HEK293 (cell line): Measurements from ENCODE around the gene LAMA5.

Experiments used
- CTCF ChIA-PET: fragments of 350-600 bp; formaldehyde crosslinking; extraction: SDS; loops from one replicate; lab custom pipeline; 2021; ENCODE audit warnings: antibody characterized with exemption; lab: Yijun Ruan, JAX
- POLR2A ChIA-PET: fragments of 300-600 bp; formaldehyde crosslinking; extraction: SDS; loops from one replicate; lab custom pipeline; 2020; ENCODE audit warnings: antibody characterized with exemption, inconsistent platforms; lab: Yijun Ruan, JAX
- H3K27ac ChIP-seq: fragments of 200-500 bp; sonication (Bioruptor generic); 2 replicates; pipeline ENCODE4 v1.5.1; 2014; ENCODE audit warnings: low read depth, low read length, control low read depth, inconsistent platforms; ENCODE audit errors: extremely low read depth
- H3K36me3 ChIP-seq, 2 experiments: fragments of 200-500 bp in 1 of 2; sonication (Bioruptor generic) in 1 of 2; 1 replicate in 1 of 2; 2 replicates in 1 of 2; pipeline ENCODE4 v1.5.1; 2014 to 2017; ENCODE audit warnings: inconsistent platforms in 2 of 2, low read length in 2 of 2; ENCODE audit not compliant: control insufficient read depth in 2 of 2, insufficient read depth in 1 of 2
- H3K4me1 ChIP-seq: fragments of 200-500 bp; sonication (Bioruptor generic); 2 replicates; pipeline ENCODE4 v1.5.1; 2014; ENCODE audit warnings: mild to moderate bottlenecking, low read length, inconsistent platforms; ENCODE audit not compliant: control insufficient read depth, insufficient read depth
- H3K4me3 ChIP-seq: 2 replicates; pipeline ENCODE4 v1.5.1; 2011; ENCODE audit warnings: low read depth, mild to moderate bottlenecking, control low read depth, low read length, moderate library complexity
- H3K9me3 ChIP-seq: fragments of 200-500 bp; sonication (Bioruptor generic); 2 replicates; pipeline ENCODE4 v1.5.1; 2014; ENCODE audit warnings: low read depth, low read length, inconsistent platforms; ENCODE audit not compliant: control insufficient read depth, insufficient read depth
- BCL11B ChIP-seq: fragments of 450-650 bp; formaldehyde crosslinking; IDR thresholded peaks from 2 replicates; pipeline ENCODE4 v1.5.1; 2016; ENCODE audit warnings: low read depth, missing biosample characterization, missing genetic modification characterization
- HOXD13 ChIP-seq: sonication (generic); formaldehyde crosslinking; IDR thresholded peaks from 2 replicates; pipeline ENCODE4 v1.8.0; 2022; ENCODE audit warnings: missing genetic modification reagents, borderline replicate concordance
- KLF17 ChIP-seq: fragments of 450-650 bp; formaldehyde crosslinking; IDR thresholded peaks from 2 replicates; pipeline ENCODE4 v1.5.1; 2016; ENCODE audit warnings: missing biosample characterization, missing genetic modification characterization
- MEIS1 ChIP-seq: sonication (generic); formaldehyde crosslinking; IDR thresholded peaks from 2 replicates; pipeline ENCODE4 v1.8.1; 2022; ENCODE audit warnings: missing genetic modification reagents, mild to moderate bottlenecking, borderline replicate concordance
- ZBTB17 ChIP-seq: fragments of 450-650 bp; formaldehyde crosslinking; IDR thresholded peaks from 2 replicates; pipeline ENCODE4 v1.5.1; 2016; ENCODE audit warnings: missing biosample characterization, missing genetic modification characterization
- ZBTB20 ChIP-seq: fragments of 450-650 bp; formaldehyde crosslinking; IDR thresholded peaks from 2 replicates; pipeline ENCODE4 v1.5.1; 2016; ENCODE audit warnings: missing biosample characterization, missing genetic modification characterization
- ZBTB48 ChIP-seq: fragments of 450-650 bp; formaldehyde crosslinking; IDR thresholded peaks from 2 replicates; pipeline ENCODE4 v1.5.1; 2016; ENCODE audit warnings: missing biosample characterization, missing genetic modification characterization
- ZIC2 ChIP-seq: fragments of 450-650 bp; formaldehyde crosslinking; IDR thresholded peaks from 2 replicates; pipeline ENCODE4 v1.5.1; 2016; ENCODE audit warnings: missing biosample characterization, missing genetic modification characterization
- ZNF112 ChIP-seq: fragments of 450-650 bp; formaldehyde crosslinking; IDR thresholded peaks from 2 replicates; pipeline ENCODE4 v1.5.0; 2017; ENCODE audit warnings: missing biosample characterization, missing genetic modification characterization
- ZNF140 ChIP-seq: fragments of 450-650 bp; formaldehyde crosslinking; IDR thresholded peaks from 2 replicates; pipeline ENCODE4 v1.5.1; 2016; ENCODE audit warnings: missing biosample characterization, missing genetic modification characterization
- ZNF16 ChIP-seq: fragments of 450-650 bp; formaldehyde crosslinking; IDR thresholded peaks from 2 replicates; pipeline ENCODE4 v1.5.1; 2016; ENCODE audit warnings: low read depth, missing biosample characterization, missing genetic modification characterization
- ZNF223 ChIP-seq: fragments of 450-650 bp; formaldehyde crosslinking; IDR thresholded peaks from 2 replicates; pipeline ENCODE4 v1.5.1; 2016; ENCODE audit warnings: missing biosample characterization, missing genetic modification characterization
- ZNF24 ChIP-seq: fragments of 450-650 bp; formaldehyde crosslinking; IDR thresholded peaks from 2 replicates; pipeline ENCODE4 v1.5.1; 2016; ENCODE audit warnings: missing biosample characterization, missing genetic modification characterization
- ZNF335 ChIP-seq: fragments of 450-650 bp; formaldehyde crosslinking; conservative IDR thresholded peaks from 2 replicates; pipeline ENCODE4 v1.5.1; 2016; ENCODE audit warnings: missing biosample characterization, missing genetic modification characterization
- ZNF341 ChIP-seq: fragments of 450-650 bp; formaldehyde crosslinking; IDR thresholded peaks from 2 replicates; pipeline ENCODE4; 2016; ENCODE audit warnings: low read depth, missing biosample characterization, missing genetic modification characterization
- ZNF423 ChIP-seq: fragments of 450-650 bp; formaldehyde crosslinking; IDR thresholded peaks from 2 replicates; pipeline ENCODE4 v1.5.1; 2016; ENCODE audit warnings: missing biosample characterization, missing genetic modification characterization
- ZNF473 ChIP-seq: fragments of 450-650 bp; formaldehyde crosslinking; IDR thresholded peaks from 2 replicates; pipeline ENCODE4 v1.5.1; 2017; ENCODE audit warnings: missing biosample characterization, missing genetic modification characterization
- ZNF521 ChIP-seq: fragments of 450-650 bp; formaldehyde crosslinking; IDR thresholded peaks from 2 replicates; pipeline ENCODE4 v1.5.1; 2017; ENCODE audit warnings: missing biosample characterization, mild to moderate bottlenecking, missing genetic modification characterization
- ZNF561 ChIP-seq: fragments of 450-650 bp; IDR thresholded peaks from 2 replicates; pipeline ENCODE4 v1.5.1; 2018; ENCODE audit warnings: missing biosample characterization, missing genetic modification characterization, borderline replicate concordance
- ZNF621 ChIP-seq: fragments of 450-650 bp; formaldehyde crosslinking; IDR thresholded peaks from 2 replicates; pipeline ENCODE4 v1.5.1; 2017; ENCODE audit warnings: missing biosample characterization, missing genetic modification characterization
- ZNF624 ChIP-seq: fragments of 450-650 bp; formaldehyde crosslinking; IDR thresholded peaks from 2 replicates; pipeline ENCODE4 v1.5.1; 2017; ENCODE audit warnings: missing biosample characterization, missing genetic modification characterization
- ZSCAN18 ChIP-seq: fragments of 450-650 bp; formaldehyde crosslinking; IDR thresholded peaks from 2 replicates; pipeline ENCODE4 v1.5.1; 2016; ENCODE audit warnings: missing biosample characterization, missing genetic modification characterization
- TF ChIP-seq, protein P1 (sequence below): fragments of 450-650 bp; formaldehyde crosslinking; IDR thresholded peaks from 2 replicates; pipeline ENCODE4 v1.5.0; 2017; ENCODE audit warnings: missing biosample characterization, missing genetic modification characterization, borderline replicate concordance
- TF ChIP-seq, protein P2 (sequence below): fragments of 450-650 bp; formaldehyde crosslinking; IDR thresholded peaks from 2 replicates; pipeline ENCODE4 v1.5.1; 2016; ENCODE audit warnings: missing biosample characterization, missing genetic modification characterization
- TF ChIP-seq, protein P3 (sequence below): fragments of 450-650 bp; IDR thresholded peaks from 2 replicates; pipeline ENCODE4 v1.5.1; 2018; ENCODE audit warnings: missing biosample characterization, mild to moderate bottlenecking, missing genetic modification characterization
- TF ChIP-seq, protein P4 (sequence below): fragments of 450-650 bp; formaldehyde crosslinking; IDR thresholded peaks from 2 replicates; pipeline ENCODE4 v1.5.1; 2017; ENCODE audit warnings: missing biosample characterization, missing genetic modification characterization

Gene LAMA5

GRCh38 chr20:62408055-62408454 lies 40.9 kb upstream of the LAMA5 start (continued):
- TF ChIP-seq MEIS1 (CRISPR knock-in tag) = no peak
- TF ChIP-seq ZSCAN18 (tag by site-specific recombination) = no peak

GRCh38 chr20:62407221-62407992 lies 40.3 kb upstream of the LAMA5 start, which contains the start of gene CABLES2:
Gene CABLES2 (minus strand): TSS chr20:62407285. CDS start chr20:62407276, 9 bp downstream.
- peaks cover 6% of the 10 kb centered on the region; the same call in 1 of the 2 replicates for H3K4me1 ChIP-seq
- H3K27ac ChIP-seq = peak within 1 kb of the TSS; percentile 81
- POLR2A ChIA-PET = interaction anchor here (0.6 to 0.7 kb wide), 4 partner anchors 21 to 106 kb away, joined by 3 read pairs; partner anchors contain the start of genes ADRM1 and RPS21
- H3K4me3 ChIP-seq = peak within 1 kb of the TSS; percentile 57
- no peaks in the 10 kb centered on the region for H3K9me3 ChIP-seq
- CTCF ChIA-PET = interaction anchor here (0.7 kb wide), 1 partner anchor 385 kb away, joined by 3 read pairs; no protein-coding TSS in a partner anchor
- peaks cover 0 to 27% of the 10 kb centered on the region in 2 experiments; a peak in 1 of 3 replicates for H3K36me3 ChIP-seq
- TF ChIP-seq ZNF112 (tag by site-specific recombination) (no peak), ZNF24 (peak; percentile 79; the same call in 1 of the 2 replicates), ZNF140 (no peak), ZNF16 (tag by site-specific recombination) (no peak), ZNF473 (tag by site-specific recombination) (no peak), ZBTB48 (tag by site-specific recombination) (peak; percentile 90), BCL11B (no peak), ZNF423 (tag by site-specific recombination) (peak; percentile 83), HOXD13 (CRISPR knock-in tag) (no peak), ZBTB17 (peak; percentile 81), ZNF521 (tag by site-specific recombination) (no peak), ZNF335 (tag by site-specific recombination) (peak; percentile 93), ZNF341 (peak; percentile 49; the same call in 1 of the 2 replicates), ZNF621 (tag by site-specific recombination) (no peak), ZNF223 (no peak), ZNF624 (tag by site-specific recombination) (no peak), ZNF561 (tag by site-specific recombination) (peak; percentile 99), ZBTB20 (peak; percentile 51; the same call in 1 of the 2 replicates), KLF17 (tag by site-specific recombination) (peak; percentile 98), ZIC2 (tag by site-specific recombination) (peak; percentile 93)
- TF ChIP-seq, protein P1, sequence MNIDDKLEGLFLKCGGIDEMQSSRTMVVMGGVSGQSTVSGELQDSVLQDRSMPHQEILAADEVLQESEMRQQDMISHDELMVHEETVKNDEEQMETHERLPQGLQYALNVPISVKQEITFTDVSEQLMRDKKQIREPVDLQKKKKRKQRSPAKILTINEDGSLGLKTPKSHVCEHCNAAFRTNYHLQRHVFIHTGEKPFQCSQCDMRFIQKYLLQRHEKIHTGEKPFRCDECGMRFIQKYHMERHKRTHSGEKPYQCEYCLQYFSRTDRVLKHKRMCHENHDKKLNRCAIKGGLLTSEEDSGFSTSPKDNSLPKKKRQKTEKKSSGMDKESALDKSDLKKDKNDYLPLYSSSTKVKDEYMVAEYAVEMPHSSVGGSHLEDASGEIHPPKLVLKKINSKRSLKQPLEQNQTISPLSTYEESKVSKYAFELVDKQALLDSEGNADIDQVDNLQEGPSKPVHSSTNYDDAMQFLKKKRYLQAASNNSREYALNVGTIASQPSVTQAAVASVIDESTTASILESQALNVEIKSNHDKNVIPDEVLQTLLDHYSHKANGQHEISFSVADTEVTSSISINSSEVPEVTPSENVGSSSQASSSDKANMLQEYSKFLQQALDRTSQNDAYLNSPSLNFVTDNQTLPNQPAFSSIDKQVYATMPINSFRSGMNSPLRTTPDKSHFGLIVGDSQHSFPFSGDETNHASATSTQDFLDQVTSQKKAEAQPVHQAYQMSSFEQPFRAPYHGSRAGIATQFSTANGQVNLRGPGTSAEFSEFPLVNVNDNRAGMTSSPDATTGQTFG (tag by site-specific recombination) = no peak
- TF ChIP-seq, protein P2, sequence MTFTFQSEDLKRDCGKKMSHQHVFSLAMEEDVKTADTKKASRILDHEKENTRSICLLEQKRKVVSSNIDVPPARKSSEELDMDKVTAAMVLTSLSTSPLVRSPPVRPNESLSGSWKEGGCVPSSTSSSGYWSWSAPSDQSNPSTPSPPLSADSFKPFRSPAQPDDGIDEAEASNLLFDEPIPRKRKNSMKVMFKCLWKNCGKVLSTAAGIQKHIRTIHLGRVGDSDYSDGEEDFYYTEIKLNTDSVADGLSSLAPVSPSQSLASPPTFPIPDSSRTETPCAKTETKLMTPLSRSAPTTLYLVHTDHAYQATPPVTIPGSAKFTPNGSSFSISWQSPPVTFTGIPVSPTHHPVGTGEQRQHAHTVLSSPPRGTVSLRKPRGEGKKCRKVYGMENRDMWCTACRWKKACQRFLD (tag by site-specific recombination) = no peak
- TF ChIP-seq, protein P3, sequence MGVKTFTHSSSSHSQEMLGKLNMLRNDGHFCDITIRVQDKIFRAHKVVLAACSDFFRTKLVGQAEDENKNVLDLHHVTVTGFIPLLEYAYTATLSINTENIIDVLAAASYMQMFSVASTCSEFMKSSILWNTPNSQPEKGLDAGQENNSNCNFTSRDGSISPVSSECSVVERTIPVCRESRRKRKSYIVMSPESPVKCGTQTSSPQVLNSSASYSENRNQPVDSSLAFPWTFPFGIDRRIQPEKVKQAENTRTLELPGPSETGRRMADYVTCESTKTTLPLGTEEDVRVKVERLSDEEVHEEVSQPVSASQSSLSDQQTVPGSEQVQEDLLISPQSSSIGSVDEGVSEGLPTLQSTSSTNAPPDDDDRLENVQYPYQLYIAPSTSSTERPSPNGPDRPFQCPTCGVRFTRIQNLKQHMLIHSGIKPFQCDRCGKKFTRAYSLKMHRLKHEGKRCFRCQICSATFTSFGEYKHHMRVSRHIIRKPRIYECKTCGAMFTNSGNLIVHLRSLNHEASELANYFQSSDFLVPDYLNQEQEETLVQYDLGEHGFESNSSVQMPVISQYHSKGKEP (tag by site-specific recombination) = peak; percentile 70
- TF ChIP-seq, protein P4, sequence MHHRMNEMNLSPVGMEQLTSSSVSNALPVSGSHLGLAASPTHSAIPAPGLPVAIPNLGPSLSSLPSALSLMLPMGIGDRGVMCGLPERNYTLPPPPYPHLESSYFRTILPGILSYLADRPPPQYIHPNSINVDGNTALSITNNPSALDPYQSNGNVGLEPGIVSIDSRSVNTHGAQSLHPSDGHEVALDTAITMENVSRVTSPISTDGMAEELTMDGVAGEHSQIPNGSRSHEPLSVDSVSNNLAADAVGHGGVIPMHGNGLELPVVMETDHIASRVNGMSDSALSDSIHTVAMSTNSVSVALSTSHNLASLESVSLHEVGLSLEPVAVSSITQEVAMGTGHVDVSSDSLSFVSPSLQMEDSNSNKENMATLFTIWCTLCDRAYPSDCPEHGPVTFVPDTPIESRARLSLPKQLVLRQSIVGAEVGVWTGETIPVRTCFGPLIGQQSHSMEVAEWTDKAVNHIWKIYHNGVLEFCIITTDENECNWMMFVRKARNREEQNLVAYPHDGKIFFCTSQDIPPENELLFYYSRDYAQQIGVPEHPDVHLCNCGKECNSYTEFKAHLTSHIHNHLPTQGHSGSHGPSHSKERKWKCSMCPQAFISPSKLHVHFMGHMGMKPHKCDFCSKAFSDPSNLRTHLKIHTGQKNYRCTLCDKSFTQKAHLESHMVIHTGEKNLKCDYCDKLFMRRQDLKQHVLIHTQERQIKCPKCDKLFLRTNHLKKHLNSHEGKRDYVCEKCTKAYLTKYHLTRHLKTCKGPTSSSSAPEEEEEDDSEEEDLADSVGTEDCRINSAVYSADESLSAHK (tag by site-specific recombination) = peak; percentile 74
